ENCODE results near the gene EFCAB14.

DNA sequence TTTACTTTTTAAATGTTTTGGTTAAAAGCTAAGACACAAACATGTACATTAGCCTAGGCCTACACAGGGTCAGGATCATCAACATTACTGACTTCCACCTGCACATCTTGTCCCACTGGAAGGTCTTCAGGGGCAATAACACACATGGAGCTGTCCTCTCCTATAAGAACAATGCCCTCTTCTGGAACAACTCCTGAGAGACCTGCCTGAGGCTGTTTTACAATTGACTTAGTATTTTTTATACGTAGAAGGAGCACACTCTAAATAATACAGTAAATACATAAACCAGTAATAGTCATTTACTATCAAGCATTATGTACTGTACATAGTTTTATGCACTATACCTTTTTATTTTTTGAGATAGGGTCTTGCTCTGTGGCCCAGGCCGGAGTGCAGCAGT is 88.2 kb downstream of the EFCAB14 start:
- no peak for TF ChIP-seq POLR2A (IDR thresholded peaks at IDR 0.05)
- TF ChIP-seq, protein P1, sequence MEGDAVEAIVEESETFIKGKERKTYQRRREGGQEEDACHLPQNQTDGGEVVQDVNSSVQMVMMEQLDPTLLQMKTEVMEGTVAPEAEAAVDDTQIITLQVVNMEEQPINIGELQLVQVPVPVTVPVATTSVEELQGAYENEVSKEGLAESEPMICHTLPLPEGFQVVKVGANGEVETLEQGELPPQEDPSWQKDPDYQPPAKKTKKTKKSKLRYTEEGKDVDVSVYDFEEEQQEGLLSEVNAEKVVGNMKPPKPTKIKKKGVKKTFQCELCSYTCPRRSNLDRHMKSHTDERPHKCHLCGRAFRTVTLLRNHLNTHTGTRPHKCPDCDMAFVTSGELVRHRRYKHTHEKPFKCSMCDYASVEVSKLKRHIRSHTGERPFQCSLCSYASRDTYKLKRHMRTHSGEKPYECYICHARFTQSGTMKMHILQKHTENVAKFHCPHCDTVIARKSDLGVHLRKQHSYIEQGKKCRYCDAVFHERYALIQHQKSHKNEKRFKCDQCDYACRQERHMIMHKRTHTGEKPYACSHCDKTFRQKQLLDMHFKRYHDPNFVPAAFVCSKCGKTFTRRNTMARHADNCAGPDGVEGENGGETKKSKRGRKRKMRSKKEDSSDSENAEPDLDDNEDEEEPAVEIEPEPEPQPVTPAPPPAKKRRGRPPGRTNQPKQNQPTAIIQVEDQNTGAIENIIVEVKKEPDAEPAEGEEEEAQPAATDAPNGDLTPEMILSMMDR (IDR thresholded peaks at IDR 0.05) = no peak
